Measurements from ENCODE around the gene PTPRM.

PTPRM gene

DNA sequence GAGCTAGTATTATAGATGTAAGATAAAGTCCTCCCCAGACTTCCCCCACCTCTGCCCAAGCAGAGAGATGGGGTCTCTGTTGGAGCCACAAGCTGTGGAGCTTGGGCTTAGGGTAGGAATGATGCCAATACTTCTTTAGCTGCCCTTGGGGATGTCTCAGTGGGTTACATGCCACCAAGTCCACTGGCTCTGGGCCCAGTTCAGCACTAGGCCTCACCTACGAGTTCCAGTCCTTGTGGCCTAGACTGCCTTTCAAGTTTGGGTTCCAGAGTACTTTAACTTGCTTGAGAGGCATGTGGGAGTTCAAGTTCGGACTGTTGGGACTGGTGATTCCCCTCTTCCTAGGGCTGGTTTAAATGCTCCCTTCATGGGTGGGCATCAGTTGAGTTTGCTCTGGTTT, 272.4 kb downstream of the PTPRM start:
- H3K4me1 ChIP-seq (ENCODE audit: insufficient read depth, insufficient read length): no peaks in the 10 kb centered on the region
- TF ChIP-seq SUZ12 (IDR thresholded peaks at IDR 0.05; ENCODE audit: extremely low read depth, insufficient read depth, insufficient read length) (no peak), YY1 (IDR thresholded peaks at IDR 0.05; ENCODE audit: insufficient read depth, insufficient read length) (no peak), ZNF274 (IDR thresholded peaks at IDR 0.05; ENCODE audit: low read depth, low read length) (no peak)
- H3K4me3 ChIP-seq (ENCODE audit: insufficient read length, low read depth): no peak overlapping the region
- no peak overlapping the region for H3K9ac ChIP-seq (ENCODE audit: insufficient read length, low read depth)
- H3K27me3 ChIP-seq (ENCODE audit: insufficient read depth, insufficient read length): no peaks in the 10 kb centered on the region
- H3K9me3 ChIP-seq (ENCODE audit: insufficient read depth, low read length): peaks cover 3% of the 10 kb centered on the region
- no peak for DNase-seq (ENCODE audit: low read depth, low spot score)
- H3K36me3 ChIP-seq (ENCODE audit: insufficient read depth, insufficient read length, low read length): no peaks in the 10 kb centered on the region

DNA sequence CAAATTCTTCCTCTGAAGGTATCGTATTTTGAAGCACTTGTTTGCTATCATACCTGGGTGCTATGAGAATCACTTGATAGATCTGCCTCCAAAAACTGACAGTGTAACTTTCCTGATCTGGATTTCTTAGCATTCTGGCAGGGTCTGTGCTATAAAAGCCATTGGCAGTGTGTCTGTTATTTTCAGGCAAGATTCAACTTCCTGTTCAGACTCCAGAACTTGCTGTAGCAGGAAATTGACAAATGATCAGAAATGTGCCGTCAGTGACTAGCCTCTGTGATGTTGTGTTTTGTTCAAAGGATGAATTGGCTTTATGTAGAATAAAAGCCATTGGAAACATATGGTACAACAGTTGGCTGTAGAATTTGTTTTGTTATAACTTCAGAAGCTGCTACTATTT, 273.3 kb downstream of the PTPRM start:
- H3K27me3 ChIP-seq (ENCODE audit: insufficient read depth, insufficient read length): no peaks in the 10 kb centered on the region
- TF ChIP-seq YY1 (IDR thresholded peaks at IDR 0.05; ENCODE audit: insufficient read depth, insufficient read length) (no peak), ZNF274 (IDR thresholded peaks at IDR 0.05; ENCODE audit: low read depth, low read length) (no peak), SUZ12 (IDR thresholded peaks at IDR 0.05; ENCODE audit: extremely low read depth, insufficient read depth, insufficient read length) (no peak)
- H3K4me1 ChIP-seq (ENCODE audit: insufficient read depth, insufficient read length): no peaks in the 10 kb centered on the region
- no peak overlapping the region for H3K9ac ChIP-seq (ENCODE audit: insufficient read length, low read depth)
- H3K4me3 ChIP-seq (ENCODE audit: insufficient read length, low read depth): no peak overlapping the region
- no peaks in the 10 kb centered on the region for H3K36me3 ChIP-seq (ENCODE audit: insufficient read depth, insufficient read length, low read length)
- peaks cover 7% of the 10 kb centered on the region for H3K9me3 ChIP-seq (ENCODE audit: insufficient read depth, low read length)
- DNase-seq (ENCODE audit: low read depth, low spot score): no peak

DNA sequence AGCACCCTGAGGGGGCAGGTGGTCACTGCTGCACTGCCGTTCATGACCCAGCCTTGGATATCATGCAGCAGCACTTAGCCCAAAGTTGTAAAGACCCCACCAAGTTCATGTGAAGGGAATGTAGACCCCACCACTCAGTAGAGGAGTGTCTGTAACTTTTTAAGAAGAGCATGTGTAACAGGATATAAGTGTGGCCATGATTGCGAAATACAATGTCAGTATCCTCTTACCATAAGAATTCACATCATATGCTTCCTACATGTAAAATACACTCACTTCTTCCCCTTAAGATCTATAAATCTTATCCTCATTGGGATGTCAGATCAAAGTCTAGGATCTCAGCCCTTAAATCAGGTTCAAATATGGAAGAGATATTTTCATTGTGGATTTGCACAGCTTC, 276.9 kb downstream of the PTPRM start:
- no peaks in the 10 kb centered on the region for H3K4me1 ChIP-seq (ENCODE audit: insufficient read depth, insufficient read length)
- H3K36me3 ChIP-seq (ENCODE audit: insufficient read depth, insufficient read length, low read length): no peaks in the 10 kb centered on the region
- no peak for DNase-seq (ENCODE audit: low read depth, low spot score)
- no peak for TF ChIP-seq YY1 (IDR thresholded peaks at IDR 0.05; ENCODE audit: insufficient read depth, insufficient read length)
- TF ChIP-seq ZNF274 (IDR thresholded peaks at IDR 0.05; ENCODE audit: low read depth, low read length): no peak
- TF ChIP-seq SUZ12 (IDR thresholded peaks at IDR 0.05; ENCODE audit: extremely low read depth, insufficient read depth, insufficient read length): no peak
- no peak overlapping the region for H3K9ac ChIP-seq (ENCODE audit: insufficient read length, low read depth)
- peaks cover 7% of the 10 kb centered on the region for H3K9me3 ChIP-seq (ENCODE audit: insufficient read depth, low read length)
- H3K4me3 ChIP-seq (ENCODE audit: insufficient read length, low read depth): no peak overlapping the region
- no peaks in the 10 kb centered on the region for H3K27me3 ChIP-seq (ENCODE audit: insufficient read depth, insufficient read length)

DNA sequence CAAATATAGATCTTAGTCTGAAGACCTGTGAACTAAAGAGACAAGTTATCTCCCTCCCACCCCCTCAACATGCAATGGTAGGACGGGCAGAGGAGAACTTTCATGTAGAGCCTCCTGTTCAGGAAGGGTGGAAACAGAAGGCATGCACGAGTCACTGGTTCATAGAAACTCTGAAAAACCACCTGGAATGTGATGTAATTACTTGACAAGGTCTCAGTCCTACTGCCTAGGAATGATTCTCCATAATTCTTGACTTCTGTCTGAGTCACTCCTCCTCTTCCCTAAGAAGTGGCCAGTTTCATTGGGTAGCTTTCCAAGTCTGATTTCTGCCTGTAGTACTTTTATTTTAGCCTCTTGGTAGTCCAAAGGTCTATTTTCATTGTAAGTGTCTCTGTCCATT, 277.3 kb downstream of the PTPRM start:
- H3K9ac ChIP-seq (ENCODE audit: insufficient read length, low read depth): no peak overlapping the region
- DNase-seq (ENCODE audit: low read depth, low spot score): no peak
- peaks cover 7% of the 10 kb centered on the region for H3K9me3 ChIP-seq (ENCODE audit: insufficient read depth, low read length)
- H3K4me1 ChIP-seq (ENCODE audit: insufficient read depth, insufficient read length): no peaks in the 10 kb centered on the region
- H3K27me3 ChIP-seq (ENCODE audit: insufficient read depth, insufficient read length): no peaks in the 10 kb centered on the region
- TF ChIP-seq SUZ12 (IDR thresholded peaks at IDR 0.05; ENCODE audit: extremely low read depth, insufficient read depth, insufficient read length) (no peak), ZNF274 (IDR thresholded peaks at IDR 0.05; ENCODE audit: low read depth, low read length) (no peak)
- H3K4me3 ChIP-seq (ENCODE audit: insufficient read length, low read depth): no peak overlapping the region
- no peaks in the 10 kb centered on the region for H3K36me3 ChIP-seq (ENCODE audit: insufficient read depth, insufficient read length, low read length)

DNA sequence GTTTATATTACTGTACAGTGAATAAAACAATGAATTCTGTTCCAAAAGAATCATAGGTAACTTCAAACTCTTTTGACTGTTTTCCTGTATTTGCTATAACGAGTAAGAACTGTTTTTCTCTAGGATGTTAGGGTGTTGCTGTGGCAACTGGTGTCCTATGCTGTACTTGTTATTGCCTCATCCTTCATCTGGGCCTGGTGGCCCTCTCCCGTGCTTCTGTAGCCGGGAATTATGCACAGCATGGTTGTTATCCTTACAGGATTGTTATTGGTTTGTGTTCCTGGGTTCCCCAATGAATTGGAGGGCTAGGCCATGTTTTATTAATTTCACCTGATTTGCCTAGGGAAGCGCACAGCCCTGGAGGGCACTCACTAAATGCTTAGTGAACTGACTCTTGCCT, 279.2 kb downstream of the PTPRM start:
- H3K27me3 ChIP-seq (ENCODE audit: insufficient read depth, insufficient read length): no peaks in the 10 kb centered on the region
- TF ChIP-seq SUZ12 (IDR thresholded peaks at IDR 0.05; ENCODE audit: extremely low read depth, insufficient read depth, insufficient read length): no peak
- no peak for TF ChIP-seq YY1 (IDR thresholded peaks at IDR 0.05; ENCODE audit: insufficient read depth, insufficient read length)
- no peak for TF ChIP-seq ZNF274 (IDR thresholded peaks at IDR 0.05; ENCODE audit: low read depth, low read length)
- no peak overlapping the region for H3K9ac ChIP-seq (ENCODE audit: insufficient read length, low read depth)
- peaks cover 7% of the 10 kb centered on the region for H3K9me3 ChIP-seq (ENCODE audit: insufficient read depth, low read length)
- no peaks in the 10 kb centered on the region for H3K36me3 ChIP-seq (ENCODE audit: insufficient read depth, insufficient read length, low read length)
- no peak for DNase-seq (ENCODE audit: low read depth, low spot score)
- H3K4me1 ChIP-seq (ENCODE audit: insufficient read depth, insufficient read length): no peaks in the 10 kb centered on the region
- H3K4me3 ChIP-seq (ENCODE audit: insufficient read length, low read depth): no peak overlapping the region

DNA sequence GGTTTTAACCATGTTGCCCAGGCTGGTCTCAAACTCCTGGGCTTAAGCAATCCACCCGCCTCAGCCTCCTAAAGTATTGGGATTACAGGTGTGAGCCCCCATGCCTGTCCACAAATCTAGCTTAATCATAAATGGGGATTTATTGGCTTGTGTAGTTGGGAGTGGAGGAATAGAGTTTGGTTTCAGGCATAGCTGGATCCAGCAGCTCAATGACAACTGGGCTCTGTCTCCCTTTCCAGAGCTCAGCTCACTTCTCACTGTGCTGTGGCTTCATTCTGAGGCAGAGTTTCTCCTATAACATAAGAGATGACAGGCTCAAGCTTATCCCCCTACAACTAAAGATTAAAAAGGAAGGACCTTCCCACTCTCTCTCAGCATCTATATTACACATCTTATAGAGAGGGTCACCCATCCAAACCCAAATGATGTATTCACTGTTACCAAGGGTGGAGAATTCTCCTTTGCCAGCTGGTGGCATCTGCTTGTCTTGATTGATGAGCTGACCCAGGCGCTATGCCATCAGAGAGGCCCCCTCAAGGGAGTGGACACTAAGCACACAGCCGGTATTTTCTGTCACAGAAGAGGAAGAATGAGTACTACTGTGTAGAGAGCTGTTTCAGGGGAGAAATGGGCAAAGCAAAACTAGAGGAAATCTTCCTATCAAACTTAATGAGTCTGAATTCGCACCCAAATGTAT, 280.4 kb downstream of the PTPRM start:
- Histone ChIP-seq H3K9ac (ENCODE audit: insufficient read length, low read depth) (no peak overlapping the region), H3K27me3 (ENCODE audit: insufficient read depth, insufficient read length) (no peaks in the 10 kb centered on the region), H3K9me3 (ENCODE audit: insufficient read depth, low read length) (peaks cover 7% of the 10 kb centered on the region), H3K4me1 (ENCODE audit: insufficient read depth, insufficient read length) (no peaks in the 10 kb centered on the region), H3K36me3 (ENCODE audit: insufficient read depth, insufficient read length, low read length) (no peaks in the 10 kb centered on the region), H3K4me3 (ENCODE audit: insufficient read length, low read depth) (no peak overlapping the region)
- no peak for TF ChIP-seq ZNF274 (IDR thresholded peaks at IDR 0.05; ENCODE audit: low read depth, low read length)
- no peak for TF ChIP-seq SUZ12 (IDR thresholded peaks at IDR 0.05; ENCODE audit: extremely low read depth, insufficient read depth, insufficient read length)
- no peak for TF ChIP-seq YY1 (IDR thresholded peaks at IDR 0.05; ENCODE audit: insufficient read depth, insufficient read length)
- DNase-seq (ENCODE audit: low read depth, low spot score): no peak

DNA sequence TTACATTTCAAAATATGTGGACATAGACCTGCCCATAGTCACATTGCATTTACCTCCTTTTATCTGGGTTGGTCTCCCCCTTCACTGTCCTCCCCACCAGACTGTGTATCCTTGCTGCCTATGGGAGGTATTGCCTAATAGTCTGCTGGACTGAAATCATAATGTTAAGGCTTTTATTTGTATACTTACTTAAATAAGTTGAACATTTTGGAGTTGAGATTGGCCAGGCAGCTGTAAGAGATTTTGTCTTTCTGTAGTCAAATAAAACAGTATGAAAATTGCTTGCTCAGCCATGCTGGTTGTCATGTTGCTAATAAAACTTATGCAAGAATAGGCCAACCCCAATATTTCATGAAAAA, 280.9 kb downstream of the PTPRM start:
- TF ChIP-seq ZNF274 (IDR thresholded peaks at IDR 0.05; ENCODE audit: low read depth, low read length): no peak
- TF ChIP-seq SUZ12 (IDR thresholded peaks at IDR 0.05; ENCODE audit: extremely low read depth, insufficient read depth, insufficient read length): no peak
- no peak for TF ChIP-seq YY1 (IDR thresholded peaks at IDR 0.05; ENCODE audit: insufficient read depth, insufficient read length)
- no peaks in the 10 kb centered on the region for H3K27me3 ChIP-seq (ENCODE audit: insufficient read depth, insufficient read length)
- H3K4me3 ChIP-seq (ENCODE audit: insufficient read length, low read depth): no peak overlapping the region
- peaks cover 7% of the 10 kb centered on the region for H3K9me3 ChIP-seq (ENCODE audit: insufficient read depth, low read length)
- no peak overlapping the region for H3K9ac ChIP-seq (ENCODE audit: insufficient read length, low read depth)
- no peaks in the 10 kb centered on the region for H3K4me1 ChIP-seq (ENCODE audit: insufficient read depth, insufficient read length)
- DNase-seq (ENCODE audit: low read depth, low spot score): no peak
- no peaks in the 10 kb centered on the region for H3K36me3 ChIP-seq (ENCODE audit: insufficient read depth, insufficient read length, low read length)
